KMS-11 (cell line): ENCODE measurements around the gene ANKRD44.

Experiments used
- H2AFZ ChIP-seq: fragments of 200-600 bp; sonication (generic); 2 replicates; pipeline ENCODE4 v1.6.1; 2016; ENCODE audit warnings: antibody characterized with exemption, mixed run types, low read depth
- H3K27ac ChIP-seq: fragments of 200-600 bp; sonication (generic); 2 replicates; pipeline ENCODE4 v1.6.1; 2016; ENCODE audit warnings: mild to moderate bottlenecking, mixed run types
- H3K27me3 ChIP-seq: fragments of 200-600 bp; sonication (generic); 2 replicates; pipeline ENCODE4 v1.6.1; 2017; ENCODE audit warnings: mild to moderate bottlenecking, low read depth, mixed run types, moderate library complexity; ENCODE audit not compliant: insufficient read depth
- H3K36me3 ChIP-seq: fragments of 200-600 bp; sonication (generic); 2 replicates; pipeline ENCODE4 v1.6.1; 2017; ENCODE audit warnings: mild to moderate bottlenecking, mixed run types; ENCODE audit not compliant: insufficient read depth
- H3K4me1 ChIP-seq: fragments of 200-600 bp; sonication (generic); 2 replicates; pipeline ENCODE4 v1.6.1; 2016; ENCODE audit warnings: mild to moderate bottlenecking, low read depth, mixed run types; ENCODE audit not compliant: poor library complexity, severe bottlenecking
- H3K4me2 ChIP-seq: fragments of 200-600 bp; sonication (generic); 2 replicates; pipeline ENCODE4 v1.7.0; 2016; ENCODE audit warnings: mild to moderate bottlenecking, mixed run types
- H3K4me3 ChIP-seq: fragments of 200-600 bp; sonication (generic); IDR thresholded peaks from 2 replicates; pipeline ENCODE4 v1.6.1; 2017; ENCODE audit warnings: low read depth, low read length, mixed read lengths; ENCODE audit not compliant: insufficient read depth
- H3K79me2 ChIP-seq: fragments of 200-600 bp; sonication (generic); 2 replicates; pipeline ENCODE4 v1.6.1; 2016; ENCODE audit warnings: low read depth, mixed run types; ENCODE audit not compliant: insufficient read depth
- H3K9ac ChIP-seq: fragments of 200-600 bp; sonication (generic); 2 replicates; pipeline ENCODE4 v1.6.1; 2016; ENCODE audit warnings: mild to moderate bottlenecking, mixed run types
- H4K20me1 ChIP-seq: fragments of 200-600 bp; sonication (generic); 2 replicates; pipeline ENCODE4 v1.6.1; 2016; ENCODE audit warnings: mild to moderate bottlenecking, mixed run types; ENCODE audit not compliant: insufficient read depth
- TF ChIP-seq, protein P1 (sequence below): fragments of 200-600 bp; sonication (generic); conservative IDR thresholded peaks from 2 replicates; pipeline ENCODE4 v1.6.1; 2017; ENCODE audit warnings: low read depth, mild to moderate bottlenecking, antibody characterized with exemption, low read length, moderate library complexity, mixed read lengths

ANKRD44 gene

DNA sequence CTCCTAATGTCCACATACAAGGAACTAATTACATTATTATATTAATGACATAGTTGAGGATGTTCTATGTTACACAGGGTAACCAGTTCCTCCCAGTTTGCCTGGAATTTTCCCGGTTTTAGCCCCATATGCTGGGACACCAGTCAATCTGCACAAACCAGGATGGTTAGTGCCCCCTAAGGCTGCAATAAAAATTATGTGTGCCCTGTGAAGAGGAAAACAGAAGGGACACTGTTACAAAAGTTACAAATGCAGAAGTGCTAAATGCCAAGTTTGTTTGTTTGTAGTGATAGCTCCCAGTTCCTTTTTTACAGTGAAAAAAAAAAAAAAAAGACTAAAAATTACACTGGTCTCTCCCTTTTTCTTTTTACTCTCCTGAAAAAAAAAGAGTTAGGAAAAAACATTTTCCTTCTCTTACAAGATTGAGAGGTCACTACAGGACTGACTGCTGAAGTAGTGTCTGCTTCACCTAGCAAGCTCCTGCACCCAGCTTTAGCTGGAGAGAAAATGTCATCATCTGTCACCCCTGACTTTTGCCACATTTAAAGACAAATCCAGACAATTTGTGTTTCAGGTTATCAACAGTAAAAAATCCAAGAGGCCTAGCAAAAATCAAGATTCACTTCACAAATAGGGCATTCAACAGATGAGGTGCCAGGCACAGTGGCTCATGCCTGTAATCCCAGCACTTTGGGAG, 3.2 kb downstream of the ANKRD44 start:
- H3K79me2 ChIP-seq = peaks cover 5% of the 10 kb centered on the region; the same call in 1 of the 2 replicates
- peaks cover 35% of the 10 kb centered on the region for H3K4me1 ChIP-seq
- no peak overlapping the region for H2AFZ ChIP-seq
- no peak overlapping the region for H3K9ac ChIP-seq
- H3K27me3 ChIP-seq = no peaks in the 10 kb centered on the region
- no peaks in the 10 kb centered on the region for H3K36me3 ChIP-seq
- H3K27ac ChIP-seq = no peak overlapping the region
- no peak overlapping the region for H3K4me2 ChIP-seq
- no peaks in the 10 kb centered on the region for H4K20me1 ChIP-seq
- H3K4me3 ChIP-seq = no peak overlapping the region
- TF ChIP-seq, protein P1, sequence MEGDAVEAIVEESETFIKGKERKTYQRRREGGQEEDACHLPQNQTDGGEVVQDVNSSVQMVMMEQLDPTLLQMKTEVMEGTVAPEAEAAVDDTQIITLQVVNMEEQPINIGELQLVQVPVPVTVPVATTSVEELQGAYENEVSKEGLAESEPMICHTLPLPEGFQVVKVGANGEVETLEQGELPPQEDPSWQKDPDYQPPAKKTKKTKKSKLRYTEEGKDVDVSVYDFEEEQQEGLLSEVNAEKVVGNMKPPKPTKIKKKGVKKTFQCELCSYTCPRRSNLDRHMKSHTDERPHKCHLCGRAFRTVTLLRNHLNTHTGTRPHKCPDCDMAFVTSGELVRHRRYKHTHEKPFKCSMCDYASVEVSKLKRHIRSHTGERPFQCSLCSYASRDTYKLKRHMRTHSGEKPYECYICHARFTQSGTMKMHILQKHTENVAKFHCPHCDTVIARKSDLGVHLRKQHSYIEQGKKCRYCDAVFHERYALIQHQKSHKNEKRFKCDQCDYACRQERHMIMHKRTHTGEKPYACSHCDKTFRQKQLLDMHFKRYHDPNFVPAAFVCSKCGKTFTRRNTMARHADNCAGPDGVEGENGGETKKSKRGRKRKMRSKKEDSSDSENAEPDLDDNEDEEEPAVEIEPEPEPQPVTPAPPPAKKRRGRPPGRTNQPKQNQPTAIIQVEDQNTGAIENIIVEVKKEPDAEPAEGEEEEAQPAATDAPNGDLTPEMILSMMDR = no peak

DNA sequence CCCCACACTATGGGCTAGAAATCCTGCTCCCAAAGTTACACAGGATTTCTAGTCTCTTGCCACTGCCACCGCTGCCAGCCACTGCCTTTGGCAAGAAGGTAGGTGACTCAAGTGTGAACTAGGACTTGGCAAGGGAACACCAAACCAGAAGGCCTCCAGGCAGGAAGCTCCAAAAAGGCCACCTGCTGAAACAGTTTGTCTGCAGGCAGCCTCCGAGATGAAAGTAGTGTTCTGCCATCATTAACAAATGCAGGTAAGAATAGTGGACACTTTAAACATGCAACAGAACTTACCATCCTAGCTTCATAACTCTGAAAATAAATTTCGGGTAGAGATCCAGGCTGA, 3.9 kb downstream of the ANKRD44 start:
- no peaks in the 10 kb centered on the region for H3K36me3 ChIP-seq
- no peak overlapping the region for H3K4me3 ChIP-seq
- peaks cover 5% of the 10 kb centered on the region; the same call in 1 of the 2 replicates for H3K79me2 ChIP-seq

DNA sequence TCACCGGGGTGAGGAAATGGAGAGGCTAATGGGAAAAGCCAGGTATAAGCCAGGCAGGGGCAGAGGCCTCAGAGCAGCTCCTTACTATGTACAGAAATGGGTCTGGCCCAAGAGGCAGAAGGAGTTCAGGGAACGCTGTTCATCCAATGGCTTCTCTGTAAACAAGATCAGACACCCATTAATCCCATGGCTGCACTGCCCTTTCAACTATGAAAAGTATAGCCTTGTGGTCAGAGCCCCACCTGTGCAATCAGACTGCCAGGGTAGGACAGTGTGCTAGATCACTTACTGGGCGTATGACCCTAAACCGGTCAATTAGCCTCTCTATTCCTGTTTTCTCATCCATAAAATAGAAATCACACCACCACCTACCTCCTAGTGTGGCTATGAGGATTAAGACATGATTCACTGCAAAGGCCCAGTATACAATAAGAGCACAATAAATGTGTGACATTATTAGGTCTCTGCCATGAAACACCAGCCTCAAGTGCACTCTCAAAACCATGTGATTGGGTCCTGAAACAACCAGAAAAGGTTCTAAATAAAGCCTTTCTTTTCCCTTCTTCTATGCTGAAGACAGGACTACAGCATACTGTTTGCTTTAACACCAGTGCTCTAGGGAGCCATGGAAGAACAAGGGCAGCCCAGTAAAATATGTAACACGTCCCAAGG, 4.4 kb downstream of the ANKRD44 start:
- Histone ChIP-seq H3K4me1 (peaks cover 28% of the 10 kb centered on the region), H3K36me3 (no peaks in the 10 kb centered on the region), H3K4me2 (no peak overlapping the region), H4K20me1 (no peaks in the 10 kb centered on the region), H2AFZ (no peak overlapping the region), H3K79me2 (peaks cover 5% of the 10 kb centered on the region; the same call in 1 of the 2 replicates), H3K9ac (no peak overlapping the region), H3K27ac (no peak overlapping the region), H3K4me3 (no peak overlapping the region), H3K27me3 (no peaks in the 10 kb centered on the region)
- TF ChIP-seq, protein P1 = no peak

More for the DNA sequence above, 3.9 kb downstream of the ANKRD44 start:
- H3K4me2 ChIP-seq = no peak overlapping the region
- H3K27me3 ChIP-seq = no peaks in the 10 kb centered on the region
- H4K20me1 ChIP-seq = no peaks in the 10 kb centered on the region
- no peak overlapping the region for H3K9ac ChIP-seq
- peaks cover 33% of the 10 kb centered on the region for H3K4me1 ChIP-seq
- H2AFZ ChIP-seq = no peak overlapping the region
- H3K27ac ChIP-seq = no peak overlapping the region
- TF ChIP-seq, protein P1 = no peak

DNA sequence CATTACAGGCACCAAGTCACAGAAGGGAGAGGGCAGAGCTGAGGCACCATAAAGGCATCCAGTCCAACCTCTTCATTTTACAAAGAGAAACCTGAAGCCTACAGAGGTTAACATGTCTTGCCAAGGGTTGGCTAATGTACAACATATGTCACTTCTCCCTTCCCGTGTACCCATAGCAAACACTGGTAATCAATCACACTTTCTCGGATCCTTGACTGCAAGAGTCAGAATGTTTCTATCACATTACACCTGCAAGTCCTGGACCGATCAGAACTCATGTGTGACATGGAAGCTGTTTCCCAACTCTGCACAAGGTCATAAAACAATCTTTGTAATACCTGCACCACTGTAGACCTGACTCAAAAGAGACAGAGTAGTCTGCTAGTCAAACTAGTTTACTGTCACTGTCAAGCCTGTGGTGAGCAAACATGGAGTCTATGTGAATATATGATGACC, 6.0 kb downstream of the ANKRD44 start:
- H3K4me2 ChIP-seq = no peak overlapping the region
- H3K27me3 ChIP-seq = no peaks in the 10 kb centered on the region
- no peaks in the 10 kb centered on the region for H4K20me1 ChIP-seq
- H3K4me3 ChIP-seq = no peak overlapping the region
- H3K79me2 ChIP-seq = peaks cover 1% of the 10 kb centered on the region; the same call in 1 of the 2 replicates
- TF ChIP-seq, protein P1 = no peak
- H3K9ac ChIP-seq = no peak overlapping the region
- H3K4me1 ChIP-seq = peaks cover 24% of the 10 kb centered on the region
- H3K27ac ChIP-seq = no peak overlapping the region
- H2AFZ ChIP-seq = no peak overlapping the region
- no peaks in the 10 kb centered on the region for H3K36me3 ChIP-seq
